CD4-positive, alpha-beta T cell (primary cell): ENCODE measurements around the gene NPM1. TPM values are rescaled to one million over a fixed set of nuclear protein-coding genes. Genes with fewer than 3 reads are reported as not detected.

Experiments
- ATAC-seq: fragments of 200-7000 bp; cut with Tn5 transposase; one replicate; pipeline ENCODE4 v1.10.0; 2022; ENCODE audit warnings: mild to moderate bottlenecking; ENCODE audit not compliant: poor library complexity
- CTCF ChIA-PET: fragments of 350-600 bp; sonication (Branson Sonifier 250); formaldehyde crosslinking; loops from one replicate; lab custom pipeline; 2021; ENCODE audit warnings: antibody characterized with exemption, inconsistent platforms; lab: Charles Lee
- POLR2A ChIA-PET: fragments of 350-600 bp; sonication (Branson Sonifier 250); formaldehyde crosslinking; loops from one replicate; lab custom pipeline; 2021; ENCODE audit warnings: antibody characterized with exemption, inconsistent platforms; lab: Charles Lee
- DNase-seq, 14 experiments: peaks; one replicate each; pipeline ENCODE4 v3.0.0-alpha.2; 2013 to 2020; ENCODE audit warnings: mixed read lengths in 2 of 14
- H3K27ac ChIP-seq, 2 donors: one replicate each; pipeline versions ENCODE4 v1.5.1 to v1.7.0; 2013; ENCODE audit warnings: low read length in 2 of 2, low read depth in 1 of 2, mild to moderate bottlenecking in 1 of 2
- H3K27me3 ChIP-seq, 2 experiments: 1 replicate in 1 of 2; 2 replicates in 1 of 2; pipeline versions ENCODE4 v1.6.1 to v1.7.0; 2013; ENCODE audit warnings: low read length in 2 of 2, control low read depth in 1 of 2, mild to moderate bottlenecking in 1 of 2, moderate library complexity in 1 of 2; ENCODE audit not compliant: insufficient read depth in 2 of 2, control insufficient read depth in 1 of 2
- H3K36me3 ChIP-seq: one replicate; pipeline ENCODE4 v1.6.1; 2013; ENCODE audit warnings: low read length, control low read depth; ENCODE audit not compliant: insufficient read depth
- H3K4me1 ChIP-seq: one replicate; pipeline ENCODE4 v1.6.1; 2013; ENCODE audit warnings: low read length, control low read depth; ENCODE audit not compliant: insufficient read depth
- H3K4me3 ChIP-seq: one replicate; pipeline ENCODE4 v1.5.1; 2013; ENCODE audit warnings: mild to moderate bottlenecking, low read length, moderate library complexity
- H3K9me3 ChIP-seq, 2 experiments: 1 replicate in 1 of 2; 2 replicates in 1 of 2; pipeline versions ENCODE4 v1.6.1 to v1.7.0; 2013; ENCODE audit warnings: low read length in 2 of 2, mild to moderate bottlenecking in 2 of 2, control low read depth in 1 of 2, moderate library complexity in 1 of 2; ENCODE audit not compliant: control insufficient read depth in 1 of 2, insufficient read depth in 1 of 2
- H3K27ac Mint-ChIP-seq: one replicate; pipeline ENCODE4 v1.8.0; 2020; ENCODE audit warnings: mixed read lengths
- H3K27me3 Mint-ChIP-seq: one replicate; pipeline ENCODE4 v1.8.0; 2021; ENCODE audit warnings: mixed read lengths
- H3K36me3 Mint-ChIP-seq: one replicate; pipeline ENCODE4 v1.8.0; 2021; ENCODE audit warnings: low read depth, mixed read lengths
- H3K4me1 Mint-ChIP-seq: one replicate; pipeline ENCODE4 v1.8.0; 2021; ENCODE audit warnings: low read depth, mixed read lengths
- H3K4me3 Mint-ChIP-seq: one replicate; pipeline ENCODE4 v1.8.0; 2020; ENCODE audit warnings: mild to moderate bottlenecking, mixed read lengths
- H3K9me3 Mint-ChIP-seq: one replicate; pipeline ENCODE4 v1.8.0; 2020; ENCODE audit warnings: mixed read lengths
- CTCF ChIP-seq: fragments of 200-600 bp; IDR thresholded peaks from one replicate; pipeline ENCODE4 v1.8.0; 2022; ENCODE audit warnings: antibody characterized with exemption, mild to moderate bottlenecking
- intact Hi-C, 2 experiments: fragments of 100-400 bp; cut with DNase I in 1 of 2; cut with micrococcal nuclease in 1 of 2; formaldehyde crosslinking; loops; one replicate each; pipeline versions ENCODE4 v1.15.1 to v1.9.0; 2023 to 2025; cut with DNase I, micrococcal nuclease
- total RNA-seq, 174 experiments: library from RNA in 2 of 174; stranded (reverse) in 2 of 174; gene quantifications; one replicate each; pipeline ENCODE4 v1.2.3 and lab custom pipeline; 2021 to 2026

Gene NPM1
- total RNA-seq, 2 experiments from 2014 or later, result 1,243 to 1,379 TPM

- CTCF ChIA-PET, result interaction anchor here (0.6 kb wide), 1 partner anchor 1131 kb away, joined by 3 read pairs; no protein-coding TSS in a partner anchor
- H3K27ac Mint-ChIP-seq, result no peak overlapping the region
- peaks cover 0 to 1% of the 10 kb centered on the region in 2 experiments for H3K27me3 ChIP-seq
- peaks cover 8% of the 10 kb centered on the region for H3K27me3 Mint-ChIP-seq
- H3K4me3 ChIP-seq, result no peak overlapping the region
- intact Hi-C loops, result loop anchor here in 1 of 2 experiments (5.0 kb wide), 2 partner anchors 877 to 1282 kb away; no protein-coding TSS in a partner anchor
- no peak for TF ChIP-seq CTCF
- DNase-seq (peak in 1 of 14 experiments; percentile 5), ATAC-seq (no peak)
- H3K9me3 Mint-ChIP-seq, result no peaks in the 10 kb centered on the region
- no peaks in the 10 kb centered on the region for H3K9me3 ChIP-seq
- H3K4me1 Mint-ChIP-seq, result peaks cover 18% of the 10 kb centered on the region
- H3K4me1 ChIP-seq, result peaks cover 13% of the 10 kb centered on the region
- H3K36me3 Mint-ChIP-seq, result peaks cover 40% of the 10 kb centered on the region
- no peak overlapping the region for H3K4me3 Mint-ChIP-seq
- H3K27ac ChIP-seq, result no peak overlapping the region
- peaks cover 34% of the 10 kb centered on the region for H3K36me3 ChIP-seq
- POLR2A ChIA-PET, result no interaction called here
Measured at GRCh38 chr5:171415115-171415730, 27.6 kb downstream of the NPM1 start.

- peak overlapping the region; percentile 39 for H3K27ac Mint-ChIP-seq
- DNase-seq (no peak), ATAC-seq (no peak)
- intact Hi-C loops, result loop anchor here in 1 of 2 experiments (5.0 kb wide), 2 partner anchors 876 to 1281 kb away; no protein-coding TSS in a partner anchor
- Histone ChIP-seq H3K27me3 (peaks cover 8 to 13% of the 10 kb centered on the region in 2 experiments), H3K4me1 (peaks cover 22% of the 10 kb centered on the region), H3K36me3 (peaks cover 27% of the 10 kb centered on the region), H3K4me3 (no peak overlapping the region), H3K9me3 (peaks cover 0 to 7% of the 10 kb centered on the region in 2 experiments), H3K27ac (no peak overlapping the region)
- no peak overlapping the region for H3K4me3 Mint-ChIP-seq
- H3K4me1 Mint-ChIP-seq, result peaks cover 17% of the 10 kb centered on the region
- no peak for TF ChIP-seq CTCF
- ChIA-PET POLR2A (interaction anchor here (1.3 kb wide), 1 partner anchor 29 kb away, joined by 6 read pairs; the partner anchor contains the start of gene NPM1), CTCF (no interaction called here)
- no peaks in the 10 kb centered on the region for H3K9me3 Mint-ChIP-seq
- H3K27me3 Mint-ChIP-seq, result peaks cover 17% of the 10 kb centered on the region
- peaks cover 28% of the 10 kb centered on the region for H3K36me3 Mint-ChIP-seq
Measured at GRCh38 chr5:171416160-171417049, 28.8 kb downstream of the NPM1 start.

GRCh38 chr5:171418316-171418981, 30.8 kb downstream of the NPM1 start:
- Mint-ChIP-seq H3K36me3 (peaks cover 7% of the 10 kb centered on the region), H3K27ac (no peak overlapping the region), H3K27me3 (peaks cover 30% of the 10 kb centered on the region), H3K4me1 (peaks cover 17% of the 10 kb centered on the region), H3K9me3 (no peaks in the 10 kb centered on the region), H3K4me3 (peak overlapping the region; percentile 80)
- peaks cover 0 to 7% of the 10 kb centered on the region in 2 experiments for H3K9me3 ChIP-seq
- H3K27ac ChIP-seq, result no peak overlapping the region
- peaks cover 7% of the 10 kb centered on the region for H3K36me3 ChIP-seq
- TF ChIP-seq CTCF, result peak; percentile 68
- H3K27me3 ChIP-seq, result peaks cover 16 to 24% of the 10 kb centered on the region in 2 experiments
- peak overlapping the region; percentile 43 for H3K4me3 ChIP-seq
- ATAC-seq (peak; percentile 54), DNase-seq (peak in 12 of 14 experiments; percentile 15 to 67 (median 35))
- POLR2A ChIA-PET, result interaction anchor here (0.8 to 2.1 kb wide), 3 partner anchors 13 to 31 kb away, joined by 3 to 12 read pairs (median 3); partner anchors contain the start of gene NPM1
- intact Hi-C loops, result loop anchor here (1.0 to 5.0 kb wide), 3 partner anchors 489 to 1279 kb away; no protein-coding TSS in a partner anchor
- peaks cover 22% of the 10 kb centered on the region for H3K4me1 ChIP-seq
- CTCF ChIA-PET, result interaction anchor here (1.0 kb wide), 1 partner anchor 65 kb away, joined by 3 read pairs; no protein-coding TSS in a partner anchor
